PC-3 (cell line): Measurements from ENCODE around the gene MARCHF6. TPM values are rescaled to one million over a fixed set of nuclear protein-coding genes. Genes with fewer than 3 reads are reported as not detected.

Experiments used
- ATAC-seq: fragments of 200-7000 bp; cut with Tn5 transposase; 2 replicates; pipeline ENCODE4 v1.9.1; 2020; ENCODE audit warnings: mild to moderate bottlenecking, moderate library complexity
- BruUV-seq: library from RNA; stranded (reverse); fragments of 400-500 nt; replicated peaks from 2 replicates; lab custom pipeline; 2021; lab: Mats Ljungman, UMichigan
- CTCF ChIA-PET: fragments of 300-600 bp; sonication (Branson Sonifier 250); formaldehyde crosslinking; loops from one replicate; lab custom pipeline; 2022; ENCODE audit warnings: antibody characterized with exemption; lab: Charles Lee
- POLR2A ChIA-PET: fragments of 300-600 bp; sonication (Branson Sonifier 250); formaldehyde crosslinking; loops from one replicate; lab custom pipeline; 2022; ENCODE audit warnings: antibody characterized with exemption; ENCODE audit not compliant: unreplicated experiment; lab: Charles Lee
- DNase-seq: peaks from one replicate; pipeline ENCODE4 v3.0.0-alpha.2; 2015
- H2AFZ ChIP-seq: fragments of 300-600 bp; sonication (generic); 2 replicates; pipeline ENCODE4 v1.6.0; 2016; ENCODE audit warnings: antibody characterized with exemption, low read length
- H3F3A ChIP-seq: fragments of 300-600 bp; sonication (generic); one replicate; pipeline ENCODE4 v1.6.0; 2017; ENCODE audit warnings: antibody characterized with exemption, low read length, control low read depth, mild to moderate bottlenecking; ENCODE audit not compliant: unreplicated experiment
- H3K27ac ChIP-seq: fragments of 300-600 bp; sonication (generic); 2 replicates; pipeline ENCODE4 v1.5.1; 2016; ENCODE audit warnings: mild to moderate bottlenecking, low read length
- H3K27me3 ChIP-seq: fragments of 300-600 bp; sonication (generic); 2 replicates; pipeline ENCODE4 v1.6.1; 2016; ENCODE audit warnings: low read length, mixed read lengths
- H3K36me3 ChIP-seq: fragments of 300-600 bp; sonication (generic); 2 replicates; pipeline ENCODE4 v1.6.1; 2016; ENCODE audit warnings: low read depth, mixed run types, low read length, mixed read lengths
- H3K4me1 ChIP-seq: fragments of 300-600 bp; sonication (generic); 2 replicates; pipeline ENCODE4 v1.5.1; 2016; ENCODE audit warnings: low read length; ENCODE audit not compliant: insufficient read depth
- H3K4me2 ChIP-seq: fragments of 300-600 bp; sonication (generic); 2 replicates; pipeline ENCODE4 v1.6.0; 2016; ENCODE audit warnings: low read length
- H3K4me3 ChIP-seq: fragments of 300-600 bp; sonication (generic); 2 replicates; pipeline ENCODE4 v1.5.1; 2016; ENCODE audit warnings: mild to moderate bottlenecking, low read length, mixed read lengths
- H3K79me2 ChIP-seq: fragments of 300-600 bp; sonication (generic); 2 replicates; pipeline ENCODE4 v1.6.1; 2017; ENCODE audit warnings: low read length, mixed read lengths
- H3K9ac ChIP-seq: fragments of 300-600 bp; sonication (generic); 2 replicates; pipeline ENCODE4 v1.6.0; 2016; ENCODE audit warnings: mild to moderate bottlenecking, low read length
- H3K9me2 ChIP-seq: fragments of 300-600 bp; sonication (generic); replicated peaks from 2 replicates; pipeline ENCODE4 v1.6.1; 2016; ENCODE audit warnings: mixed run types, low read length, mixed read lengths
- H3K9me3 ChIP-seq: fragments of 300-600 bp; sonication (generic); 2 replicates; pipeline ENCODE4 v1.6.1; 2016; ENCODE audit warnings: low read length, mixed read lengths
- H4K20me1 ChIP-seq: fragments of 300-600 bp; sonication (generic); 2 replicates; pipeline ENCODE4 v1.6.1; 2016; ENCODE audit warnings: low read length, mixed read lengths
- EZH2 ChIP-seq: fragments of 300-600 bp; sonication (generic); IDR thresholded peaks from one replicate; pipeline ENCODE4 v1.6.1; 2017; ENCODE audit warnings: antibody characterized with exemption, mild to moderate bottlenecking, low read length; ENCODE audit not compliant: unreplicated experiment
- EZH2phosphoT487 ChIP-seq: fragments of 300-600 bp; sonication (generic); IDR thresholded peaks from 2 replicates; pipeline ENCODE4 v1.6.1; 2018; ENCODE audit warnings: mild to moderate bottlenecking, antibody characterized with exemption, low read length, borderline replicate concordance
- intact Hi-C: fragments of 100-400 bp; cut with micrococcal nuclease; formaldehyde crosslinking; loops from 2 replicates; pipeline ENCODE4 v1.9.0; 2023
- total RNA-seq: library from RNA; depleted of rRNA; stranded (reverse); fragments of >200 nt; gene quantifications from 2 replicates; pipeline ENCODE4 v1.2.3, GENCODE V29; 2014
- TF ChIP-seq, protein P1 (sequence below): fragments of 300-600 bp; sonication (generic); conservative IDR thresholded peaks from 2 replicates; pipeline ENCODE4 v1.5.1; 2017; ENCODE audit warnings: antibody characterized with exemption, low read depth, mild to moderate bottlenecking, low read length

The MARCHF6 gene
- total RNA-seq, 1 experiment from 2014 or later = 140 TPM

GRCh38 chr5:10365782-10366181 lies 12.3 kb downstream of the MARCHF6 start:
- H3K4me2 ChIP-seq = peak overlapping the region; percentile 35; the same call in 1 of the 2 replicates
- H2AFZ ChIP-seq = no peak overlapping the region
- peaks cover 13% of the 10 kb centered on the region for H3K4me1 ChIP-seq
- peaks cover 9% of the 10 kb centered on the region for H3F3A ChIP-seq
- H3K27me3 ChIP-seq = no peaks in the 10 kb centered on the region
- no peaks in the 10 kb centered on the region for H3K9me3 ChIP-seq
- H3K36me3 ChIP-seq = peaks cover 13% of the 10 kb centered on the region
- H3K79me2 ChIP-seq = peaks cover 100% of the 10 kb centered on the region
- TF ChIP-seq EZH2 = no peak
- TF ChIP-seq, protein P1, sequence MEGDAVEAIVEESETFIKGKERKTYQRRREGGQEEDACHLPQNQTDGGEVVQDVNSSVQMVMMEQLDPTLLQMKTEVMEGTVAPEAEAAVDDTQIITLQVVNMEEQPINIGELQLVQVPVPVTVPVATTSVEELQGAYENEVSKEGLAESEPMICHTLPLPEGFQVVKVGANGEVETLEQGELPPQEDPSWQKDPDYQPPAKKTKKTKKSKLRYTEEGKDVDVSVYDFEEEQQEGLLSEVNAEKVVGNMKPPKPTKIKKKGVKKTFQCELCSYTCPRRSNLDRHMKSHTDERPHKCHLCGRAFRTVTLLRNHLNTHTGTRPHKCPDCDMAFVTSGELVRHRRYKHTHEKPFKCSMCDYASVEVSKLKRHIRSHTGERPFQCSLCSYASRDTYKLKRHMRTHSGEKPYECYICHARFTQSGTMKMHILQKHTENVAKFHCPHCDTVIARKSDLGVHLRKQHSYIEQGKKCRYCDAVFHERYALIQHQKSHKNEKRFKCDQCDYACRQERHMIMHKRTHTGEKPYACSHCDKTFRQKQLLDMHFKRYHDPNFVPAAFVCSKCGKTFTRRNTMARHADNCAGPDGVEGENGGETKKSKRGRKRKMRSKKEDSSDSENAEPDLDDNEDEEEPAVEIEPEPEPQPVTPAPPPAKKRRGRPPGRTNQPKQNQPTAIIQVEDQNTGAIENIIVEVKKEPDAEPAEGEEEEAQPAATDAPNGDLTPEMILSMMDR = no peak
- no peak for TF ChIP-seq EZH2phosphoT487
- no peaks in the 10 kb centered on the region for H3K9me2 ChIP-seq
- no peak overlapping the region for H3K9ac ChIP-seq
- intact Hi-C loops = loop anchor here (2.0 kb wide), 1 partner anchor 81 kb away; no protein-coding TSS in a partner anchor
- DNase-seq (no peak), ATAC-seq (no peak)
- BruUV-seq = no TSS peak
- no peak overlapping the region for H3K4me3 ChIP-seq
- H3K27ac ChIP-seq = no peak overlapping the region
- H4K20me1 ChIP-seq = peaks cover 77% of the 10 kb centered on the region
- ChIA-PET CTCF (no interaction called here), POLR2A (no interaction called here)

- no peak overlapping the region for H3K9ac ChIP-seq
- BruUV-seq = no TSS peak
- ChIA-PET POLR2A (no interaction called here), CTCF (interaction anchor here (0.5 kb wide), 2 partner anchors 29 to 51 kb away, joined by 6 to 8 read pairs; no protein-coding TSS in a partner anchor)
- H3K9me2 ChIP-seq = no peaks in the 10 kb centered on the region
- H2AFZ ChIP-seq = no peak overlapping the region
- H3K27ac ChIP-seq = no peak overlapping the region
- no peaks in the 10 kb centered on the region for H3K27me3 ChIP-seq
- peaks cover 9% of the 10 kb centered on the region for H3K36me3 ChIP-seq
- H3K9me3 ChIP-seq = no peaks in the 10 kb centered on the region
- H3F3A ChIP-seq = peaks cover 9% of the 10 kb centered on the region
- peak; percentile 60 for ATAC-seq
- peak; percentile 92 for DNase-seq
- H3K79me2 ChIP-seq = peaks cover 100% of the 10 kb centered on the region
- peaks cover 13% of the 10 kb centered on the region for H3K4me1 ChIP-seq
- TF ChIP-seq, protein P1 = no peak
- TF ChIP-seq EZH2 (no peak), EZH2phosphoT487 (no peak)
- peaks cover 78% of the 10 kb centered on the region for H4K20me1 ChIP-seq
- H3K4me2 ChIP-seq = peak overlapping the region; percentile 35
- no peak overlapping the region for H3K4me3 ChIP-seq
- intact Hi-C loops = no loop called here
Measured at GRCh38 chr5:10366310-10367272, 13.1 kb downstream of the MARCHF6 start.

DNA sequence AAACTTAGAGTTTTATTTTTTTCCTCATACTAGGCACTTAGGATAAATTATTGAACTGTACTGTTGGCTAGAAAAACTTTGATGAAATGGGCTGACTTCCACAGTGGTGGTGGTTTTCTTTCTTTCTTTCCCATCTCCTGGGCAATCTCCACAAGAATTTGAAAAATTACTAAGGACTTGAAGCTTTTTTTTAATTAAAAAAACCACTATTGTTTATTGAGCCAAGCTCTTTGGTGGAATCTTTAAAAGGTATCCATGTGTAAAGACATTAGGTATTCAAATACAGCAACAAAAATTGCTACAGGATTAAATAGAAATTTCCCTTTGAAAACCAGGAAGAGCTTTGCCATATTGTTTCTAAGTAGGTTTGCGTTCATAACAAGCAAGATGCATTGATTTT lies 14.1 kb downstream of the MARCHF6 start:
- Histone ChIP-seq H2AFZ (no peak overlapping the region), H3K36me3 (peaks cover 6% of the 10 kb centered on the region), H3F3A (peaks cover 9% of the 10 kb centered on the region), H3K9me2 (no peaks in the 10 kb centered on the region), H3K4me2 (no peak overlapping the region), H3K27me3 (no peaks in the 10 kb centered on the region), H3K27ac (no peak overlapping the region), H3K9me3 (no peaks in the 10 kb centered on the region), H3K4me3 (no peak overlapping the region), H3K4me1 (peaks cover 13% of the 10 kb centered on the region), H4K20me1 (peaks cover 81% of the 10 kb centered on the region), H3K9ac (no peak overlapping the region), H3K79me2 (peaks cover 100% of the 10 kb centered on the region)
- DNase-seq = no peak
- BruUV-seq = no TSS peak
- no peak for ATAC-seq
- TF ChIP-seq, protein P1 = no peak
- TF ChIP-seq EZH2 (no peak), EZH2phosphoT487 (no peak)
- ChIA-PET POLR2A (no interaction called here), CTCF (no interaction called here)
- intact Hi-C loops = no loop called here
